ENCODE measurements around the gene METTL17.

METTL17 gene

GRCh38 chr14:21020977-21021545, 31.3 kb downstream of the METTL17 start:
- no peak for DNase-seq (ENCODE audit: low read depth)
- no peak overlapping the region for H3K4me3 ChIP-seq (ENCODE audit: low read depth, low read length)
- TF ChIP-seq, protein P1, sequence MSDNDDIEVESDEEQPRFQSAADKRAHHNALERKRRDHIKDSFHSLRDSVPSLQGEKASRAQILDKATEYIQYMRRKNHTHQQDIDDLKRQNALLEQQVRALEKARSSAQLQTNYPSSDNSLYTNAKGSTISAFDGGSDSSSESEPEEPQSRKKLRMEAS (IDR thresholded peaks at IDR 0.05; ENCODE audit: low read depth, low read length): no peak
- no peak for TF ChIP-seq POLR2A (IDR thresholded peaks at IDR 0.05; ENCODE audit: extremely low read depth, insufficient read length)
- no peak for TF ChIP-seq CTCF (IDR thresholded peaks at IDR 0.05; ENCODE audit: low read depth, low read length)
- no peak for TF ChIP-seq MYC (IDR thresholded peaks at IDR 0.05; ENCODE audit: low read depth, low read length)

DNA sequence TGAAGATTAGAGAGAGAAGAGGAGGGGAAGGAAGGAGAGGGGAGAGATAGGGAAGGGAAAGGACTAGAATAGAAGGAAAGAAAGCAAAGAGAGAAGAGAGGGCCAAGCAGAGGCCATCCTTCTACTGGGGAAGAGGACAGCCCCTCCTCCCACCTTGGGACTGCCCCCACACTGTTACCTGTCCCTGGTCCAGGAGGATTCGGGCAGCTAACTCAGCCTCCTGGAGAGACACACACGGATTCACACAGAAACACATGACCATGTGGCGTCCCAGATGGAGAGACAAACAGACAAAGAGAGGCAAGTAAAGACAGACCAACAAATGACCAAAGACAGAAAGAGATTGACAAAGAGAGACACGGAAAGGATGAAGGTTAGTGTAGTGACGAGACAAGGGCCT, 32.9 kb downstream of the METTL17 start:
- no peak for DNase-seq (ENCODE audit: low read depth)
- no peak overlapping the region for H3K4me3 ChIP-seq (ENCODE audit: low read depth, low read length)
- no peak for TF ChIP-seq CTCF (IDR thresholded peaks at IDR 0.05; ENCODE audit: low read depth, low read length)
- no peak for TF ChIP-seq POLR2A (IDR thresholded peaks at IDR 0.05; ENCODE audit: extremely low read depth, insufficient read length)
- TF ChIP-seq MYC (IDR thresholded peaks at IDR 0.05; ENCODE audit: low read depth, low read length): no peak
- TF ChIP-seq, protein P1 (IDR thresholded peaks at IDR 0.05; ENCODE audit: low read depth, low read length): no peak

DNA sequence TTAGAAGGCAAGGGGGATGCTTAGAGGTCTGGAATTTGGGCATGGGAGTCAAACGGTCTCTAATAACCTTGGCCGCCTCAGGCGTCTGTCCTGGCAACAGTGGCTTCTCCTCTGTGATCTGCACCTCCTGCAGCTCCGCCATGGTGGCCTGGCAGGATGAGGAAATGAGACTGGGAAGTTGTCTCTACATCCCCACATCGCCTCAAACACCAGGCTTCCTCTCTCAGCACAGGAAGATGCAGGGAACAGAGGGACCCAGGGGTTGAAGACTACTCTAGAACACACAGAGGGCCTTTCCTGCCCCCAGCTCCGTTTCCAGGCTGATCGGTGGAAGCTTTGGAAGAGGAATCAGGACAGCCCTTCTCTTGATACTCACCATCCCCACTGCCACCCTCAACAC, 33.4 kb downstream of the METTL17 start:
- DNase-seq (ENCODE audit: low read depth): no peak

DNA sequence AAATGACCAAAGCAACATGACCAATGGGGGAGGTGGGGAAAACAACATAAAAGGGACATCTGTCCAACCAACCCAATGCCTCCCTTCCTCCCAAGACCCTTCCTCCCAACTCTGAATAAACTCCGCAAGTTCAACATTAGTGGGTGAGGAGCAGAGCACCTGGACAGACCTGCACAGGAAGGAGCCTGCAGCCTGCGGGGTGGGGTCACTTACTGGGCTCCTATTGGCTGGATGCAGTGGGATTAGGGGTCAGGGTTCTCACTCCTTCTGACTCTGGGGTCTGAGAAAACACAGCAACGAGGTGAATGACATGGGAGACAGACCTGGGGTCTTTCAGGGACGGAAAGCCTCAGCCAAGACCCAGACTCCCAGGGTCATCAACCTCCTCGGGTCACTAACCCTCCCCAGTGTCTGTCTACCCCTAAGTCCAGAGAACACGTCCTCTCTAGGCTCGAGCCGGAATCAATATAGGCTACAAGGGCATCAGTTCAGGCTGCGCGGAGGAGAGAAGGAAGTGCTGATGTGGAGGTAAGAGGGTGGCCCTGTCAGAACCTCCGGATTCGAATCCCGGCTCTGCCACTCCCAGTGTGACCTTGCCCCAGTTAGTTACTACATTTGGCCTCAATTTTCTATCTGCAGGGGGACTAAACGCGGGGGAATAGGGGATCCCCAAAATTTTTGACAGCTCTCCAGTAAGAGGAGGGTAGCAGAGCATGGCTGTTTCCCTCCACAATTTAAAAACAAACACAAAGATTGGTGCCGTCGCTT, 34.2 kb downstream of the METTL17 start:
- DNase-seq (ENCODE audit: low read depth): no peak
- H3K4me3 ChIP-seq (ENCODE audit: low read depth, low read length): peak overlapping the region; percentile 44
- TF ChIP-seq CTCF (IDR thresholded peaks at IDR 0.05; ENCODE audit: low read depth, low read length): no peak
- TF ChIP-seq POLR2A (IDR thresholded peaks at IDR 0.05; ENCODE audit: extremely low read depth, insufficient read length): no peak
- TF ChIP-seq, protein P1 (IDR thresholded peaks at IDR 0.05; ENCODE audit: low read depth, low read length): no peak
- no peak for TF ChIP-seq MYC (IDR thresholded peaks at IDR 0.05; ENCODE audit: low read depth, low read length)

More for the DNA sequence above, 33.4 kb downstream of the METTL17 start:
- no peak overlapping the region for H3K4me3 ChIP-seq (ENCODE audit: low read depth, low read length)
- TF ChIP-seq, protein P1 (IDR thresholded peaks at IDR 0.05; ENCODE audit: low read depth, low read length): no peak
- no peak for TF ChIP-seq MYC (IDR thresholded peaks at IDR 0.05; ENCODE audit: low read depth, low read length)
- no peak for TF ChIP-seq CTCF (IDR thresholded peaks at IDR 0.05; ENCODE audit: low read depth, low read length)
- no peak for TF ChIP-seq POLR2A (IDR thresholded peaks at IDR 0.05; ENCODE audit: extremely low read depth, insufficient read length)

DNA sequence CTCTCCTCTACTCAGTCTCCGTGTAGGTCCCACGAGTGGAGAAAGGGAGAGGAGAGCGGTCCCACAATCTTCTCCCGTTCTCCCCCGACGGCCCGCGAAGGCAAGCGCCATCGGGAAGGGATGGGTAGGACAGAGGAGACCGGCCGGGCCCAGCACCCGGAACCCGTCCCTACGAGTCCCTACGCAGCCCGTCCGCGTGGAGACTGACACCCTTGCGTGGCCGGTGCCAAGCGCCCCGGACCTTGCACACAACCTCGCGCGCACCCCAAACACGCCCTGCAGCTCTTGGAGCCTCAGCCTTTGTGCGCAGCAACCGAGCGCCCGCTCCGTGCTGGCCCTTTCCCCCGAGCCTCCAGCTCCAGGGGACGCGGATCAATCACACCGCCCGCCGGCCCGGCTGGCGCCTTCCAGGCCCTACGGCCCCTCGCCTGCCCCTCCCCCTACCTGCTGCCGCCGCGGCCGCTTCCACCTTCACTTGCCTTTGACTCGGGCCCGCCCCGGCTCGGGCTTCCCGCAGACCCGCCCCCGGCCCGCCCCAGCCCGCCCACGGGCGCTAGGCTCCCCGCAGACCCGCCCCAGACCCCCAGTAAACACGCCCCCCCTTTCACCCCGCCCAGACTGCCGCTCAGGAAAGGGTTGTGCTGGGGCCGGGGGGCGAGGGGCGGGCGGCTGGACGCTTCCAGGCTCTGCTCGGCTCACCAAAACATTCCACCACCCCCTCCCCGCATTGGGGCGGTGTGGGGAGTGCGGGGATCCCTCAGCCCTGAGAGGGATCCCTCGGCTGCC, 35.0 kb downstream of the METTL17 start, which contains the start of gene NDRG2:
Gene NDRG2, minus strand, starts transcription at position 477 of the 786 bp plus-strand sequence. CDS start 1,746 bp downstream, outside the sequence.
- TF ChIP-seq MYC (IDR thresholded peaks at IDR 0.05; ENCODE audit: low read depth, low read length) (no peak), POLR2A (IDR thresholded peaks at IDR 0.05; ENCODE audit: extremely low read depth, insufficient read length) (no peak), CTCF (IDR thresholded peaks at IDR 0.05; ENCODE audit: low read depth, low read length) (no peak)
- TF ChIP-seq, protein P1 (IDR thresholded peaks at IDR 0.05; ENCODE audit: low read depth, low read length): no peak
- peak within 1 kb of the TSS; percentile 44 for H3K4me3 ChIP-seq (ENCODE audit: low read depth, low read length)
- DNase-seq (ENCODE audit: low read depth): peak; percentile 72

All from NB4 (cell line).